ENCODE data around the gene APOA5. TPM values are rescaled to one million over a fixed set of nuclear protein-coding genes. Genes with fewer than 3 reads are reported as not detected.
A peak's percentile ranks its signal among the peaks of the same experiment; 100 is the strongest.

APOA5 gene
- total and polyA plus RNA-seq, 2 of the 13 experiments (the other 11 are each of a cell fraction or from before 2014, with no cell fraction given): 44.0 to 49.1 TPM

DNA sequence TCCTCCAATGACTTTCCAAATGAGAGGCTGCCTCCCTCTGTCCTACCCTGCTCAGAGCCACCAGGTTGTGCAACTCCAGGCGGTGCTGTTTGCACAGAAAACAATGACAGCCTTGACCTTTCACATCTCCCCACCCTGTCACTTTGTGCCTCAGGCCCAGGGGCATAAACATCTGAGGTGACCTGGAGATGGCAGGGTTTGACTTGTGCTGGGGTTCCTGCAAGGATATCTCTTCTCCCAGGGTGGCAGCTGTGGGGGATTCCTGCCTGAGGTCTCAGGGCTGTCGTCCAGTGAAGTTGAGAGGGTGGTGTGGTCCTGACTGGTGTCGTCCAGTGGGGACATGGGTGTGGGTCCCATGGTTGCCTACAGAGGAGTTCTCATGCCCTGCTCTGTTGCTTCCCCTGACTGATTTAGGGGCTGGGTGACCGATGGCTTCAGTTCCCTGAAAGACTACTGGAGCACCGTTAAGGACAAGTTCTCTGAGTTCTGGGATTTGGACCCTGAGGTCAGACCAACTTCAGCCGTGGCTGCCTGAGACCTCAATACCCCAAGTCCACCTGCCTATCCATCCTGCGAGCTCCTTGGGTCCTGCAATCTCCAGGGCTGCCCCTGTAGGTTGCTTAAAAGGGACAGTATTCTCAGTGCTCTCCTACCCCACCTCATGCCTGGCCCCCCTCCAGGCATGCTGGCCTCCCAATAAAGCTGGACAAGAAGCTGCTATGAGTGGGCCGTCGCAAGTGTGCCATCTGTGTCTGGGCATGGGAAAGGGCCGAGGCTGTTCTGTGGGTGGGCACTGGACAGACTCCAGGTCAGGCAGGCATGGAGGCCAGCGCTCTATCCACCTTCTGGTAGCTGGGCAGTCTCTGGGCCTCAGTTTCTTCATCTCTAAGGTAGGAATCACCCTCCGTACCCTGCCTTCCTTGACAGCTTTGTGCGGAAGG is 40.9 kb upstream of the APOA5 start (continued):
- TF ChIP-seq, protein P1, sequence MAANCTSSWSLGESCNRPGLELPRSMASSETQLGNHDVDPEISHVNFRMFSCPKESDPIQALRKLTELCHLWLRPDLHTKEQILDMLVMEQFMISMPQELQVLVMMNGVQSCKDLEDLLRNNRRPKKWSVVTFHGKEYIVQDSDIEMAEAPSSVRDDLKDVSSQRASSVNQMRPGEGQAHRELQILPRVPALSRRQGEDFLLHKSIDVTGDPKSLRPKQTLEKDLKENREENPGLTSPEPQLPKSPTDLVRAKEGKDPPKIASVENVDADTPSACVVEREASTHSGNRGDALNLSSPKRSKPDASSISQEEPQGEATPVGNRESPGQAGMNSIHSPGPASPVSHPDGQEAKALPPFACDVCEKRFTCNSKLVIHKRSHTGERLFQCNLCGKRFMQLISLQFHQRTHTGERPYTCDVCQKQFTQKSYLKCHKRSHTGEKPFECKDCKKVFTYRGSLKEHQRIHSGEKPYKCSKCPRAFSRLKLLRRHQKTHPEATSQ (CRISPR knock-in tag; IDR thresholded peaks at IDR 0.05; ENCODE audit: borderline replicate concordance): no peak; the same call in 1 of the 2 replicates
- TF ChIP-seq ZBTB7B (CRISPR knock-in tag; IDR thresholded peaks at IDR 0.05): peak; percentile 99
- TF ChIP-seq IKZF4 (CRISPR knock-in tag; IDR thresholded peaks at IDR 0.05; ENCODE audit: borderline replicate concordance, low read depth, not compliant biosample characterization): peak; percentile 61
- TF ChIP-seq HMG20A (CRISPR knock-in tag; IDR thresholded peaks at IDR 0.05; ENCODE audit: borderline replicate concordance): peak; percentile 98
- peak; percentile 75; the same call in 1 of the 2 replicates for TF ChIP-seq TP53 (CRISPR knock-in tag; conservative IDR thresholded peaks at IDR 0.05)
- TF ChIP-seq AHR (CRISPR knock-in tag; IDR thresholded peaks at IDR 0.05): 0 out of 2 replicates have a peak, but pooled peaks have one; percentile 37
- no peak; the same call in 1 of the 2 replicates for TF ChIP-seq GFI1 (CRISPR knock-in tag; IDR thresholded peaks at IDR 0.05; ENCODE audit: borderline replicate concordance)
- peak; percentile 83 for TF ChIP-seq ZNF543 (CRISPR knock-in tag; IDR thresholded peaks at IDR 0.05)
- TF ChIP-seq, protein P2, sequence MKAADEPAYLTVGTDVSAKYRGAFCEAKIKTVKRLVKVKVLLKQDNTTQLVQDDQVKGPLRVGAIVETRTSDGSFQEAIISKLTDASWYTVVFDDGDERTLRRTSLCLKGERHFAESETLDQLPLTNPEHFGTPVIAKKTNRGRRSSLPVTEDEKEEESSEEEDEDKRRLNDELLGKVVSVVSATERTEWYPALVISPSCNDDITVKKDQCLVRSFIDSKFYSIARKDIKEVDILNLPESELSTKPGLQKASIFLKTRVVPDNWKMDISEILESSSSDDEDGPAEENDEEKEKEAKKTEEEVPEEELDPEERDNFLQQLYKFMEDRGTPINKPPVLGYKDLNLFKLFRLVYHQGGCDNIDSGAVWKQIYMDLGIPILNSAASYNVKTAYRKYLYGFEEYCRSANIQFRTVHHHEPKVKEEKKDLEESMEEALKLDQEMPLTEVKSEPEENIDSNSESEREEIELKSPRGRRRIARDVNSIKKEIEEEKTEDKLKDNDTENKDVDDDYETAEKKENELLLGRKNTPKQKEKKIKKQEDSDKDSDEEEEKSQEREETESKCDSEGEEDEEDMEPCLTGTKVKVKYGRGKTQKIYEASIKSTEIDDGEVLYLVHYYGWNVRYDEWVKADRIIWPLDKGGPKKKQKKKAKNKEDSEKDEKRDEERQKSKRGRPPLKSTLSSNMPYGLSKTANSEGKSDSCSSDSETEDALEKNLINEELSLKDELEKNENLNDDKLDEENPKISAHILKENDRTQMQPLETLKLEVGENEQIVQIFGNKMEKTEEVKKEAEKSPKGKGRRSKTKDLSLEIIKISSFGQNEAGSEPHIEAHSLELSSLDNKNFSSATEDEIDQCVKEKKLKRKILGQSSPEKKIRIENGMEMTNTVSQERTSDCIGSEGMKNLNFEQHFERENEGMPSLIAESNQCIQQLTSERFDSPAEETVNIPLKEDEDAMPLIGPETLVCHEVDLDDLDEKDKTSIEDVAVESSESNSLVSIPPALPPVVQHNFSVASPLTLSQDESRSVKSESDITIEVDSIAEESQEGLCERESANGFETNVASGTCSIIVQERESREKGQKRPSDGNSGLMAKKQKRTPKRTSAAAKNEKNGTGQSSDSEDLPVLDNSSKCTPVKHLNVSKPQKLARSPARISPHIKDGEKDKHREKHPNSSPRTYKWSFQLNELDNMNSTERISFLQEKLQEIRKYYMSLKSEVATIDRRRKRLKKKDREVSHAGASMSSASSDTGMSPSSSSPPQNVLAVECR (CRISPR knock-in tag; IDR thresholded peaks at IDR 0.05; ENCODE audit: borderline replicate concordance): peak; percentile 87; the same call in 1 of the 2 replicates
- TF ChIP-seq, protein P3, sequence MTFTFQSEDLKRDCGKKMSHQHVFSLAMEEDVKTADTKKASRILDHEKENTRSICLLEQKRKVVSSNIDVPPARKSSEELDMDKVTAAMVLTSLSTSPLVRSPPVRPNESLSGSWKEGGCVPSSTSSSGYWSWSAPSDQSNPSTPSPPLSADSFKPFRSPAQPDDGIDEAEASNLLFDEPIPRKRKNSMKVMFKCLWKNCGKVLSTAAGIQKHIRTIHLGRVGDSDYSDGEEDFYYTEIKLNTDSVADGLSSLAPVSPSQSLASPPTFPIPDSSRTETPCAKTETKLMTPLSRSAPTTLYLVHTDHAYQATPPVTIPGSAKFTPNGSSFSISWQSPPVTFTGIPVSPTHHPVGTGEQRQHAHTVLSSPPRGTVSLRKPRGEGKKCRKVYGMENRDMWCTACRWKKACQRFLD (CRISPR knock-in tag; IDR thresholded peaks at IDR 0.05; ENCODE audit: borderline replicate concordance): 0 out of 2 replicates have a peak, but pooled peaks have one; percentile 76
- 0 out of 2 replicates have a peak, but pooled peaks have one; percentile 63 for TF ChIP-seq ZMYM2 (CRISPR knock-in tag; IDR thresholded peaks at IDR 0.05)
- TF ChIP-seq RORA (CRISPR knock-in tag; IDR thresholded peaks at IDR 0.05): no peak
- peak in 1 of 2 experiments; percentile 92; a peak in 2 of 4 replicates for TF ChIP-seq KLF16 (CRISPR knock-in tag; IDR thresholded peaks at IDR 0.05)
- TF ChIP-seq, protein P4, sequence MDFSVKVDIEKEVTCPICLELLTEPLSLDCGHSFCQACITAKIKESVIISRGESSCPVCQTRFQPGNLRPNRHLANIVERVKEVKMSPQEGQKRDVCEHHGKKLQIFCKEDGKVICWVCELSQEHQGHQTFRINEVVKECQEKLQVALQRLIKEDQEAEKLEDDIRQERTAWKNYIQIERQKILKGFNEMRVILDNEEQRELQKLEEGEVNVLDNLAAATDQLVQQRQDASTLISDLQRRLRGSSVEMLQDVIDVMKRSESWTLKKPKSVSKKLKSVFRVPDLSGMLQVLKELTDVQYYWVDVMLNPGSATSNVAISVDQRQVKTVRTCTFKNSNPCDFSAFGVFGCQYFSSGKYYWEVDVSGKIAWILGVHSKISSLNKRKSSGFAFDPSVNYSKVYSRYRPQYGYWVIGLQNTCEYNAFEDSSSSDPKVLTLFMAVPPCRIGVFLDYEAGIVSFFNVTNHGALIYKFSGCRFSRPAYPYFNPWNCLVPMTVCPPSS (IDR thresholded peaks at IDR 0.05): no peak

Data from HepG2 (cell line).